Transverse colon (tissue), 4 donors: Measurements from ENCODE around the gene MEIS2. TPM values are rescaled to one million over a fixed set of nuclear protein-coding genes. Genes with fewer than 3 reads are reported as not detected.
A peak's percentile ranks its signal among the peaks of the same experiment; 100 is the strongest.

Source experiments
- DNase-seq: peaks from one replicate; pipeline ENCODE4 v3.0.0-alpha.2; 2019
- H3K27ac ChIP-seq, 4 donors: fragments of 200-600 bp; sonication (generic); 2 replicates each; pipeline ENCODE4 v1.5.1; 2016 to 2018; ENCODE audit warnings: inconsistent platforms in 4 of 4
- H3K27me3 ChIP-seq: fragments of 200-600 bp; sonication (generic); 2 replicates; pipeline ENCODE4 v1.5.1; 2017; ENCODE audit warnings: inconsistent platforms
- H3K36me3 ChIP-seq, 4 donors: fragments of 200-600 bp; sonication (generic); 2 replicates each; pipeline ENCODE4 v1.5.1; 2017 to 2019; ENCODE audit warnings: inconsistent platforms in 4 of 4
- H3K4me1 ChIP-seq, 4 donors: fragments of 200-600 bp; sonication (generic); 2 replicates each; pipeline ENCODE4 v1.5.1; 2017 to 2020; ENCODE audit warnings: inconsistent platforms in 4 of 4
- H3K4me3 ChIP-seq, 4 donors: fragments of 200-600 bp; sonication (generic); 1 replicate in 1 of 4; 2 replicates in 3 of 4; pipeline versions ENCODE4 v1.5.1 to v1.6.1; 2017 to 2019; ENCODE audit warnings: inconsistent platforms in 4 of 4
- H3K9me3 ChIP-seq, 2 donors: fragments of 200-600 bp; sonication (generic); 2 replicates each; pipeline ENCODE4 v1.5.1; 2017 to 2019; ENCODE audit warnings: inconsistent platforms in 2 of 2
- CTCF ChIP-seq, 5 experiments: fragments of 200-600 bp in 3 of 5; fragments of 450-650 bp in 2 of 5; sonication (generic) in 3 of 5; IDR thresholded peaks; 1 replicate in 2 of 5; 2 replicates in 3 of 5; pipeline ENCODE4 v1.5.1; 2016 to 2017; ENCODE audit warnings: antibody characterized with exemption in 5 of 5, inconsistent platforms in 3 of 5, mild to moderate bottlenecking in 2 of 5, moderate library complexity in 1 of 5
- EP300 ChIP-seq: sonication (generic); formaldehyde crosslinking; IDR thresholded peaks from one replicate; pipeline ENCODE4 v1.6.1; 2017; ENCODE audit warnings: antibody characterized with exemption, low read depth
- POLR2A ChIP-seq: fragments of 450-650 bp; IDR thresholded peaks from one replicate; pipeline ENCODE4 v1.6.1; 2016; ENCODE audit warnings: antibody characterized with exemption, mild to moderate bottlenecking, moderate library complexity
- POLR2AphosphoS5 ChIP-seq, 3 donors: sonication (generic); formaldehyde crosslinking; IDR thresholded peaks; one replicate each; pipeline ENCODE4 v1.6.1; 2016; ENCODE audit warnings: antibody characterized with exemption in 3 of 3
- WGBS, 2 donors: methylation state at CpG; one replicate each; pipeline ENCODE4 v1.1.5; 2018; ENCODE audit warnings: low coverage in 1 of 2; 5-methylcytosine and 5-hydroxymethylcytosine counted together
- in situ Hi-C, 4 donors: fragments of 200-750 bp; cut with MboI; loops; one replicate each; pipeline versions ENCODE4 v1.15.0 to v1.15.1; 2017; ENCODE audit warnings: low sequenced_read_pairs in 3 of 4, low pct_ligation_motif_present in 1 of 4, low pct_unique_long_range_greater_than_20kb in 1 of 4
- intact Hi-C: fragments of 100-400 bp; cut with DNase I; formaldehyde crosslinking; loops from one replicate; pipeline ENCODE4 v1.15.1; 2023; ENCODE audit warnings: low total_unique reads
- total RNA-seq, 4 donors: library from RNA; depleted of rRNA; stranded (reverse); fragments of >200 nt; gene quantifications; one replicate each; pipeline ENCODE4 v1.1.0, GENCODE V29; 2016

Gene MEIS2
- total RNA-seq, 4 donors from 2014 or later: 16.5 to 43.4 (median 32.7) TPM

GRCh38 chr15:37124331-37124730 is 24.0 kb upstream of the MEIS2 start:
- H3K4me1 ChIP-seq: peaks cover 0 to 3% (median 0%) of the 10 kb centered on the region in 4 donors
- H3K27ac ChIP-seq: peak overlapping the region in 2 of 4 donors; percentile 16 to 36
- no peaks in the 10 kb centered on the region for H3K9me3 ChIP-seq
- DNase-seq: no peak
- TF ChIP-seq POLR2AphosphoS5 (IDR thresholded peaks at IDR 0.05) (no peak), CTCF (IDR thresholded peaks at IDR 0.05) (no peak), EP300 (no peak), POLR2A (no peak)
- no peak overlapping the region for H3K4me3 ChIP-seq
- peaks cover 4% of the 10 kb centered on the region for H3K27me3 ChIP-seq
- H3K36me3 ChIP-seq: no peaks in the 10 kb centered on the region
- in situ Hi-C loops (loop anchor here in 2 of 4 donors (25.0 kb wide), 2 partner anchors 237 to 1612 kb away; no protein-coding TSS in a partner anchor), intact Hi-C loops (no loop called here)

DNA sequence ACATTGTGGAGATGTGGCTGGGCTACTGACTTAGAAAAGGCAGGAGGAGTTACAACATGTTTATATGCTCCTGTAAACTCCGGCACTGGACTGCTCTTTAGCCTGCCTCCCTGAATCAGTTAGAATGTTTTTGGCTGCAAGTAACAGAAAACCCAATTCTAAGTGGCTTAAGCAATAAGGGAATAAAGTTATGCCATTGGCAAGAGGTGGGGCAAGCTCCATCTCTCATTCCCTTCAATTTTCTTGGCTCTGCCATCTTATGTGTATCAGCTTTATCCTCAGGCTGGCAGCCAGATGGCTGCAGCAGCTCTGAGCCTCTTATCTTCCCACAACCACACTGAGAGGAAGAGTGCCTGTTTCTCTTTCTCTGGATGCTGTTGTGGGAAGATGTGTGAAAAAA is 22.4 kb upstream of the MEIS2 start:
- peak overlapping the region in 3 of 4 donors; percentile 23 to 59 (median 45) for H3K27ac ChIP-seq
- H3K36me3 ChIP-seq: no peaks in the 10 kb centered on the region
- TF ChIP-seq POLR2AphosphoS5 (IDR thresholded peaks at IDR 0.05) (peak in 2 of 3 donors; percentile 48 to 59), POLR2A (no peak), CTCF (IDR thresholded peaks at IDR 0.05) (no peak)
- DNase-seq: no peak
- intact Hi-C loops: no loop called here
- WGBS, 2 donors: 60% methylated on average over 1 of the region's 1 CpG; no CpG with 5 or more reads in 1 of the 2 donors
- no peaks in the 10 kb centered on the region for H3K27me3 ChIP-seq
- peaks cover 0 to 3% (median 0%) of the 10 kb centered on the region in 4 donors for H3K4me1 ChIP-seq
- H3K9me3 ChIP-seq: no peaks in the 10 kb centered on the region
- H3K4me3 ChIP-seq: no peak overlapping the region
- in situ Hi-C loops: loop anchor here in 2 of 4 donors (25.0 kb wide), 2 partner anchors 235 to 1610 kb away; no protein-coding TSS in a partner anchor

DNA sequence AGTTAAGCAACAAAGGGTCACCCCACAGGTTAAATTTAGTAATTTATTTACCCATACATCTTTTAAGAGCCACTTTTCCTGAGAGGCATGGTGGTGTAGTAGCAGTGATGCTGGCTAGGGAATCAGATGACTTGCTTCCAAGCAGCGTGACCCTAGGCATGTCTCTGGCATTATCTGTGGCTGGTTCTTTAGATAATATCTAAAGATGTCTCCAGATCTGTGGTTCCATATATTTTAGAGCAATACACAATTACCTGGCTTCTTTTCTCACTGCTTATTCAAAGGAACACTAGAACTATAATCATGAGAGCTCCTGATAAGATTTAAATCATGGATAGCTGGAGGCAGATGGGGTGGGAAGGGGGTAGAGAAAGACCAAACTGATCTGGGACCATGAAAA is 21.1 kb upstream of the MEIS2 start:
- no peaks in the 10 kb centered on the region for H3K9me3 ChIP-seq
- DNase-seq: no peak
- intact Hi-C loops (no loop called here), in situ Hi-C loops (loop anchor here in 2 of 4 donors (25.0 kb wide), 2 partner anchors 234 to 1609 kb away; no protein-coding TSS in a partner anchor)
- 83 to 88% methylated on average over 1 of the region's 1 CpG for WGBS, 2 donors
- TF ChIP-seq EP300: no peak
- no peak for TF ChIP-seq POLR2A
- no peak for TF ChIP-seq CTCF (IDR thresholded peaks at IDR 0.05)
- no peak for TF ChIP-seq POLR2AphosphoS5 (IDR thresholded peaks at IDR 0.05)
- no peaks in the 10 kb centered on the region for H3K36me3 ChIP-seq
- no peak overlapping the region for H3K27ac ChIP-seq
- peaks cover 0 to 3% (median 0%) of the 10 kb centered on the region in 4 donors for H3K4me1 ChIP-seq
- no peaks in the 10 kb centered on the region for H3K27me3 ChIP-seq
- no peak overlapping the region for H3K4me3 ChIP-seq

- Histone ChIP-seq H3K36me3 (no peaks in the 10 kb centered on the region), H3K4me1 (no peaks in the 10 kb centered on the region), H3K9me3 (no peaks in the 10 kb centered on the region), H3K27ac (no peak overlapping the region), H3K27me3 (peaks cover 21% of the 10 kb centered on the region), H3K4me3 (no peak overlapping the region)
- TF ChIP-seq POLR2A (no peak), EP300 (no peak), CTCF (IDR thresholded peaks at IDR 0.05) (no peak), POLR2AphosphoS5 (IDR thresholded peaks at IDR 0.05) (no peak)
- in situ Hi-C loops (loop anchor here in 2 of 4 donors (25.0 kb wide), 2 partner anchors 230 to 1605 kb away; no protein-coding TSS in a partner anchor), intact Hi-C loops (no loop called here)
- DNase-seq: no peak
- 69 to 93% methylated on average over 1 of the region's 1 CpG for WGBS, 2 donors
Measured at GRCh38 chr15:37117030-37117429, 16.7 kb upstream of the MEIS2 start.
